Fibroblast of mammary gland (primary cell): ENCODE results near the gene AKAP6.
A peak's percentile ranks its signal among the peaks of the same experiment; 100 is the strongest.

ENCODE experiments used
- DNase-seq: peaks from one replicate; pipeline ENCODE4 v3.0.0-alpha.2; 2010; ENCODE audit warnings: low read depth
- H3K4me3 ChIP-seq: 2 replicates; pipeline ENCODE4 v1.5.1; 2011; ENCODE audit warnings: low read depth, mild to moderate bottlenecking, low read length, moderate library complexity; ENCODE audit not compliant: control insufficient read depth
- TF ChIP-seq, protein P1 (sequence below): conservative IDR thresholded peaks from 2 replicates; pipeline ENCODE4 v1.5.1; 2011; ENCODE audit warnings: low read depth, low read length, inconsistent platforms; ENCODE audit not compliant: control insufficient read depth, insufficient read depth

The AKAP6 gene

DNA sequence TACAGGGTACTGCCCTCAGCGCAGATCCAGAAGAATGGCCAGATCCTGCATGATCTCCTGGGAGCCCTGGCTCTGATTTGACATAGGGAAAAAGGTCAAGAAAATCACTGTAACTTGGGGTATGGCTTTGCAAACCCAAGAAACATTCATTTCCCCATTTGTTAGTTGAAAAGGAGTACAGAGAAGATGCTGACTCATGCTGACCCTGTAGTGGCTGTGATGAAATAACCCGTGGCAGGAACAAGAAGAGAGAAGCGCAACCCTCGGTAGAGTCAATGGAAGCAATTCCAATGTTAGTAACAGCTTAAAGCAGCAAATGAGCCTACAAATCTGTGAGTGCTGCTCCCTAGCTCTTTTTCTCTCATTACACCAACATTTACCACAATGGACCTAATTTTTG is 328.0 kb downstream of the AKAP6 start:
- TF ChIP-seq, protein P1, sequence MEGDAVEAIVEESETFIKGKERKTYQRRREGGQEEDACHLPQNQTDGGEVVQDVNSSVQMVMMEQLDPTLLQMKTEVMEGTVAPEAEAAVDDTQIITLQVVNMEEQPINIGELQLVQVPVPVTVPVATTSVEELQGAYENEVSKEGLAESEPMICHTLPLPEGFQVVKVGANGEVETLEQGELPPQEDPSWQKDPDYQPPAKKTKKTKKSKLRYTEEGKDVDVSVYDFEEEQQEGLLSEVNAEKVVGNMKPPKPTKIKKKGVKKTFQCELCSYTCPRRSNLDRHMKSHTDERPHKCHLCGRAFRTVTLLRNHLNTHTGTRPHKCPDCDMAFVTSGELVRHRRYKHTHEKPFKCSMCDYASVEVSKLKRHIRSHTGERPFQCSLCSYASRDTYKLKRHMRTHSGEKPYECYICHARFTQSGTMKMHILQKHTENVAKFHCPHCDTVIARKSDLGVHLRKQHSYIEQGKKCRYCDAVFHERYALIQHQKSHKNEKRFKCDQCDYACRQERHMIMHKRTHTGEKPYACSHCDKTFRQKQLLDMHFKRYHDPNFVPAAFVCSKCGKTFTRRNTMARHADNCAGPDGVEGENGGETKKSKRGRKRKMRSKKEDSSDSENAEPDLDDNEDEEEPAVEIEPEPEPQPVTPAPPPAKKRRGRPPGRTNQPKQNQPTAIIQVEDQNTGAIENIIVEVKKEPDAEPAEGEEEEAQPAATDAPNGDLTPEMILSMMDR: no peak
- H3K4me3 ChIP-seq: no peak overlapping the region
- peak; percentile 92 for DNase-seq

DNA sequence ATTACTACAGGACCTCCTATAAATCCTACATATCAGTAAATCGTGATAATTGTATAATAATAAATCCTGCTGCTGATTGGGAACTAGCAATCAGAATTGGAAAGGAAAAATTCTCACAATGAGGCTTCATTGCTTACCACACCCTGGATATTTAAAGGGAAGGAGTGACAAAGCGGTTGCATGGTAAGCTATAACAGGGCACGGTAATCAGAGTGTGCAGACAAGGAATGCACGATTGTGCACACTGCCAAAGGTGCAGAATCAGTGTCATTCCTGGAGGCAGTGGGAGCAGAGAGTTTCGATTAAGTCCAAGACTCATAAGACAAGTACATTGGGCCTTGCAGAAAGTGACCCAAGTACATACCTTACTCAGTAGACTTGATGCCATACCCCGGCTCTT is 332.1 kb downstream of the AKAP6 start:
- DNase-seq: no peak
- TF ChIP-seq, protein P1: no peak
- H3K4me3 ChIP-seq: no peak overlapping the region

DNA sequence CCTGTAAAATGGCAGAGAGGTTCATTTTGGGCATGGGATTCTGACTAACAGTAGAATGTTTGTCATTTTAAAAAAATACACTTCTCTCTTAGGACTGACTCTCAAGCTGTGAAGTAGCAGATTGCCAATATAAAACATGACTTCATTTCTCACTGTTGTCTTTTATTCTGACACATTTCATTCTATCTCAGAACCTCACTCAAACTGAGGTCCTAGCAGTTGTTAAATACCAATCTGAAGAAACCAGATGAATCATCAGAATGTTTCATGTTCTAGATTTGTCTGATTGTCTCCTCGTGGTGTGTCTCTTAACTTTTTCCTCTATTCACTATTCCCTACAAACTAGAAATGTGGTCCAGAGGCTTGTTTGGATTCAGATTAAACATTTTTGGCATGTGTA is 333.1 kb downstream of the AKAP6 start:
- no peak overlapping the region for H3K4me3 ChIP-seq
- TF ChIP-seq, protein P1: no peak
- peak; percentile 56 for DNase-seq

DNA sequence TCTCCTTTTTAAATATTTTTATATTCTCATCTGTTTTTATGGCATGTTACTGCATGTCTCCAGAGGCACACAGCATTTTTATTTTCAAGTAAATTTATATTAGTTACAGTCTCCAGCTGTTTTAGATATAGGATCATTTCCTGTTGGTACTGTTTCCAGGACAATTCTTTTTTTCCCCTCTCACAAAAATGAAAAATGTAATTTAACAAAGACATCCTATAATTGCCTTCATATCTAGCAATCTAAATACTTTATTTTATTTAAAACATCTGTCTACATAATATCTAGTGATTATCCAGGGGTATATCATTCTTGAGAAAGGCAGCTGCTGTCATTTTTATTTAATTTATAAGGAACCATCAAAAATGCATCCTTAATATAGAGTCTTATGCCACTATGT is 337.2 kb downstream of the AKAP6 start:
- H3K4me3 ChIP-seq: no peak overlapping the region
- TF ChIP-seq, protein P1: no peak
- no peak for DNase-seq

DNA sequence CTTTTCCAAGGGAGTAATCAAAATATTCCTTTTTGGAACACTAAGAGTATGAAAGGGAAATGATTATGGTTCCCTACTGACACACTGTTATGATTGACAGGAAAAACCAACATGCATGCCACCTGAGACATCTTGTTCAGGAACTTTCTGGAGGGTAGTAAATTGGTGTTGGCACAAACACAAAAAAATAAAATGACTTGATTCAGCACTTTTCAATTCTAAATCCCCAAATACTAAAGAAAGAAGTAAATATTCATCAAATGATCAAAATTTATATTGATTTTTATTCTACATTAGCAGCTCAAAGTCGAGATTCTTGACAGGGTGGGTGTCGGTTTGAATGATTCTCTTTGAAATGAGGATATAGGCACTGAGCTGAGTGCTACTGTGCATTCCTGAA is 338.2 kb downstream of the AKAP6 start:
- DNase-seq: no peak
- H3K4me3 ChIP-seq: no peak overlapping the region
- TF ChIP-seq, protein P1: no peak

DNA sequence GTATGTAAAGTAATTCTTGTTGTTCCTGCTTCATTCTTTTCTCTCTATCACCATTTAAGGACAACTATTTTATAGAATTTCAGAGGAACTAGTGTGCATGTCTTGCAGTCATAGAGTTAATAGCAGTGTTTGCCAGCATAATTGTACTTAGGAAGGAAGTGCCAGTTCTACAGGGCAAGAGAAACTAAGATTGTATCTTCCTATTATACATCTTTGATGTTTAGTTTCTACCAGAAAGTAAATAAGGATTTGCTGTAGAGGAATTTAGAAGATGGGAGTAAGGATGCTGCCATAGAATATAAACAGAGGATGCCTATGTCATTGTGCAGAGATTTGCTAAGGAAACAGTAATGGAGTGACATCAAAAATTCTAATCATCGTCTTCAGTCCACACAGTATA is 338.7 kb downstream of the AKAP6 start:
- TF ChIP-seq, protein P1: no peak
- DNase-seq: no peak
- H3K4me3 ChIP-seq: no peak overlapping the region

DNA sequence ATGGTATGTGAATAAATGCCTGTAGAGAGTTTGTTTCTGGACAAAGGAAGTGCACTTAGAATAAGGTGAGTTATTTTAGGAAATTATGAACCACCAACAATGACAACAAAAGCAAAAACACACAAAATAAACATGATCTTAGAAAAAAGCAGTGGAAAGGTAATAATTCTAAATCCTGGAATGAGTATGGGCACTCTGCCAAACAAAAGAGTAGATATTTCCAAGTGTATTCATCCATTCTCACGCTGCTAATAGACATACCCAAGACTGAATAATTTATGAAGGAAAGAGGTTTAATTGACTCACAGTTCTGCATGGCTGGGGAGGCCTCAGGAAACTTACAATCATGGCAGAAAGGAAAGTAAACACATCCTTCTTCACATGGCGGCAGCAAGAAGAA is 340.3 kb downstream of the AKAP6 start:
- H3K4me3 ChIP-seq: no peak overlapping the region
- DNase-seq: peak; percentile 27
- TF ChIP-seq, protein P1: no peak
